ENCODE measurements around the gene C8B.

The C8B gene

GRCh38 chr1:56897150-56898004 lies 68.4 kb downstream of the C8B start:
- no peak for DNase-seq

- DNase-seq: no peak
Measured at GRCh38 chr1:56894014-56894413, 71.8 kb downstream of the C8B start.

GRCh38 chr1:56890229-56890628 lies 75.6 kb downstream of the C8B start:
- DNase-seq: no peak

- no peak for DNase-seq
Measured at GRCh38 chr1:56881417-56881816, 84.4 kb downstream of the C8B start.

GRCh38 chr1:56880774-56881173 lies 85.0 kb downstream of the C8B start:
- no peak for DNase-seq
